ENCODE results near the gene GNAZ.

DNA sequence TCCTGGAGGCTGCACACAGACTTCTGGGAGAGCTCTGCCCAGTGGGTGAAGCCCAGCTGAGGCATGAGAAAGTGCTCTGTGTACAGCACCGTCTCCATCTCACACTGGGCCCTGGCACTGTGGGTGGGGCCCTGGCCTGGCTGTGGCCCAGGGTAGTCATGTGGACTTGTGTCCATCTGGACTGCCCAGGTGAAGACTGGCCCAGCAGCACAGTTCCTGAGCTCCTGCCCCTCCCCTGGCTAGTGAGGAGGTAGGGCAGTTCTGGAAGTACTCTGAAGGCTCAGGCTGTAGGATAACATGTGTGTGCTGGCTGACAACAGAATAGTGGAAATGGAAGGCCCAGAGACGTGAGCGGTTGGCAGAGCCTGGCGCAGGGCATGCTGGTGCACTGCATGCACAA, 36.0 kb downstream of the GNAZ start:
- TF ChIP-seq TAF1 (IDR thresholded peaks at IDR 0.05; ENCODE audit: low read depth) (no peak), EGR1 (IDR thresholded peaks at IDR 0.05) (no peak), NFIC (IDR thresholded peaks at IDR 0.05) (no peak), EP300 (IDR thresholded peaks at IDR 0.05; ENCODE audit: borderline replicate concordance) (no peak), YY1 (IDR thresholded peaks at IDR 0.05; ENCODE audit: low read depth) (no peak), CREB1 (IDR thresholded peaks at IDR 0.05; ENCODE audit: low read depth) (no peak), REST (IDR thresholded peaks at IDR 0.05; ENCODE audit: low read depth) (no peak), RAD21 (IDR thresholded peaks at IDR 0.05; ENCODE audit: low read depth) (no peak), ZBTB7A (IDR thresholded peaks at IDR 0.05; ENCODE audit: low read depth) (no peak), TCF12 (IDR thresholded peaks at IDR 0.05; ENCODE audit: low read depth) (no peak), FOXM1 (IDR thresholded peaks at IDR 0.05; ENCODE audit: borderline replicate concordance, low read depth) (no peak)
- TF ChIP-seq, protein P1, sequence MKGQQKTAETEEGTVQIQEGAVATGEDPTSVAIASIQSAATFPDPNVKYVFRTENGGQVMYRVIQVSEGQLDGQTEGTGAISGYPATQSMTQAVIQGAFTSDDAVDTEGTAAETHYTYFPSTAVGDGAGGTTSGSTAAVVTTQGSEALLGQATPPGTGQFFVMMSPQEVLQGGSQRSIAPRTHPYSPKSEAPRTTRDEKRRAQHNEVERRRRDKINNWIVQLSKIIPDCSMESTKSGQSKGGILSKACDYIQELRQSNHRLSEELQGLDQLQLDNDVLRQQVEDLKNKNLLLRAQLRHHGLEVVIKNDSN (IDR thresholded peaks at IDR 0.05), result no peak

Measured in Ishikawa (cell line).